Upper lobe of left lung (tissue), 4 donors: Measurements from ENCODE around the gene NHSL2.

Source experiments
- EP300 ChIP-seq, 4 donors: sonication (generic); formaldehyde crosslinking; IDR thresholded peaks; one replicate each; pipeline ENCODE4 v1.5.1; 2017; ENCODE audit warnings: antibody characterized with exemption in 4 of 4, control low read depth in 2 of 4
- POLR2A ChIP-seq, 4 donors: fragments of 450-650 bp; IDR thresholded peaks; one replicate each; pipeline ENCODE4 v1.5.1; 2016 to 2017; ENCODE audit warnings: antibody characterized with exemption in 4 of 4, mild to moderate bottlenecking in 2 of 4
- TF ChIP-seq, protein P1 (sequence below), 6 experiments: fragments of 450-650 bp in 4 of 6; fragments of 200-600 bp in 2 of 6; sonication (generic) in 2 of 6; IDR thresholded peaks; one replicate each; pipeline ENCODE4 v1.5.1; 2016 to 2019; ENCODE audit warnings: antibody characterized with exemption in 6 of 6

DNA sequence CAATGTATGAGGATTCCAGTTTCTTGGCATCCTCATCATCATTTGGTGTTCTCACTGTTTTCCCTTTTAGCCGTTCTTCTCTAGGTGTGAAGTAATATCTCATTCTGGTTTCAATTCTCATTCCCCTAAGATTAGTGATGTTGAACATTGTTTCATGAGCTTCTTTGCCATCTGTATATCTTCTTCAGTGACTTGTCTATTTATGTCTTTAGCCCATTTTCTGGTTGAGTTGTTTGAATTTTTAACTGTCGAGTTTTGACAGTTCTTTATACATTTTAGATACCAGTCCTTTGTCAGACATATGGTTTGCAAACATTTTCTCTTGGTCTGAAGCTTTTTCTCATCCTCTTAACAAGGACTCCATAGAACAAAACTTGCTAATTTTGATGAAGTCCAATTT lies 101.1 kb downstream of the NHSL2 start:
- TF ChIP-seq, protein P1, sequence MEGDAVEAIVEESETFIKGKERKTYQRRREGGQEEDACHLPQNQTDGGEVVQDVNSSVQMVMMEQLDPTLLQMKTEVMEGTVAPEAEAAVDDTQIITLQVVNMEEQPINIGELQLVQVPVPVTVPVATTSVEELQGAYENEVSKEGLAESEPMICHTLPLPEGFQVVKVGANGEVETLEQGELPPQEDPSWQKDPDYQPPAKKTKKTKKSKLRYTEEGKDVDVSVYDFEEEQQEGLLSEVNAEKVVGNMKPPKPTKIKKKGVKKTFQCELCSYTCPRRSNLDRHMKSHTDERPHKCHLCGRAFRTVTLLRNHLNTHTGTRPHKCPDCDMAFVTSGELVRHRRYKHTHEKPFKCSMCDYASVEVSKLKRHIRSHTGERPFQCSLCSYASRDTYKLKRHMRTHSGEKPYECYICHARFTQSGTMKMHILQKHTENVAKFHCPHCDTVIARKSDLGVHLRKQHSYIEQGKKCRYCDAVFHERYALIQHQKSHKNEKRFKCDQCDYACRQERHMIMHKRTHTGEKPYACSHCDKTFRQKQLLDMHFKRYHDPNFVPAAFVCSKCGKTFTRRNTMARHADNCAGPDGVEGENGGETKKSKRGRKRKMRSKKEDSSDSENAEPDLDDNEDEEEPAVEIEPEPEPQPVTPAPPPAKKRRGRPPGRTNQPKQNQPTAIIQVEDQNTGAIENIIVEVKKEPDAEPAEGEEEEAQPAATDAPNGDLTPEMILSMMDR (IDR thresholded peaks at IDR 0.05): no peak
- no peak for TF ChIP-seq POLR2A (IDR thresholded peaks at IDR 0.05)
- no peak for TF ChIP-seq EP300 (IDR thresholded peaks at IDR 0.05)
